GM19455 (cell line): ENCODE data around the gene NCKAP5.
"Not testable (repeated sequence)": the region's sequence is repeated elsewhere in the genome, so short reads cannot be mapped to it uniquely, and the experiment has no call there.

ENCODE experiments used
- ATAC-seq: cut with Tn5 transposase; IDR thresholded peaks from one replicate; pipeline ENCODE4 v1.9.1; 2021; ENCODE audit not compliant: unreplicated experiment

Gene NCKAP5

DNA sequence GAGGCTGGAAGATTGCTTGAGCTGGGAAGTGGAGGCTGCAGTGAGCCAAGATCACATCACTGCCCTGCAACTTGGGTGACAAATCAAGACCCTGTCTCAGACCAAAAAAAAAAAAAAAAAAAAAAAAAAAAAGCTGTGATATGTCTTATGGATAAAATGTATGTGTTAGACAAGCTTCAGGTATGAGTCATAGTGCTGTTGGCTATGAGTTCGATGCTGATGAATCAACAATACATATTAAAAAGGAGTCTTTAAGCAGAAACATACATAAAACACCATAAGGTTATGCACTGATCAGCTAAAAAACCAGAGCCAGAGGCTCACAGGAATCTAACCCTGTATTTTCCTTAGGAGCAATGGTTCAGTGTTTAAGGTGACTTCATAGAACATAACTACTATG is 332.3 kb downstream of the NCKAP5 start:
- ATAC-seq, result no peak

DNA sequence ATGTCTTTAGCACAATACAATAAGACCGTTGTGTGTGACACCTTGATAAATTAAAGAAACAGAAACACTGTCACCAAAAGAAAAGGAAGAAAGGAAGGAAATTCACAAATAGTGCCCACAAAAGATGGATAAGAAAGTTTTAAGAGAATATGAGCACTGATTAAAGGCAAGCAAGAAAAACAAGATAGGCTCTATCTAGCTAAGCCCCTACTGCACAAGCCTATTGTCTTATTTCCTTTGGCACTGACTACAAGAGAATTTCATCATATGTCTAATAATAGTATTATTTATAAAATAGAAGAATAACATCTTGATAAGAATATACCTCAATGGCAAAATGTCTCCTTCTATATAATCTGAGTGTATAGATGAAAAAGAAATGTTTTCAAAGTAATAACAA is 335.7 kb downstream of the NCKAP5 start:
- ATAC-seq, result no peak

DNA sequence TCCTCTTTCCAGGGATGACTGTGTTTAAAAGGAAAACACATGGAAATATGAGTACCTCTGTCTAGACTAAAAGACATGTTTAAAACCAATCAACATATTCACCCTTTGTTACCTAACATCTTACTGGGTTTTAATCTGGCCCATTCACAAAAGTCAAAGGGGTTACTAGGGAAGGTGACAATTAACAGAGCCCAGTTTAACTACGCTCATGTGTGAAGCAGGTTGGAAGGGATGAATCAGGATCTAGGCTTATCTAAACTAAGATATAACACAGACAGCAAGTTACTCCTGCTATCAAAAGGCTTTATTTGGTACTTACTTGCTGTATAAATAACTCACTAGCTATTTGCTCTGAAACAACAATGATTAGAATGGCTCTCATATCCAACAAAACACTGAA is 337.0 kb downstream of the NCKAP5 start:
- ATAC-seq, result no peak

DNA sequence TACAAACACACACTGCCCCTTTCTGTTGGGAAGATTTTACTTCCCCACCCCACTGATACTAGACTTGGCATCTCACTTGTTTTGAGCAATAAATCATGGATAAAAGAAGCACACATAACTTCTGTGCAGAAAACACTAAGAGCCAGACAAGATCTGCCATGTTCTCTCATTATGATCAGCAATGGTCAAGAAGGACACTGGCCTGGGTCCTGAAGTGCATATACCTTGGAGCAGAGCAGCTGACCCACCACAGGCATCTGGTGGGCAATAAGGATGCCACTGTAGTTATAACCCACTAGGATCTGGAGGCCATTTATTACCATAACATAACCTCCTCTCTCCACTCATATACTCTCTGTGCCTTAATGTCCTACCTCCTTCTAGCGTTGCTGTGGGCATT is 338.3 kb downstream of the NCKAP5 start:
- no peak for ATAC-seq

DNA sequence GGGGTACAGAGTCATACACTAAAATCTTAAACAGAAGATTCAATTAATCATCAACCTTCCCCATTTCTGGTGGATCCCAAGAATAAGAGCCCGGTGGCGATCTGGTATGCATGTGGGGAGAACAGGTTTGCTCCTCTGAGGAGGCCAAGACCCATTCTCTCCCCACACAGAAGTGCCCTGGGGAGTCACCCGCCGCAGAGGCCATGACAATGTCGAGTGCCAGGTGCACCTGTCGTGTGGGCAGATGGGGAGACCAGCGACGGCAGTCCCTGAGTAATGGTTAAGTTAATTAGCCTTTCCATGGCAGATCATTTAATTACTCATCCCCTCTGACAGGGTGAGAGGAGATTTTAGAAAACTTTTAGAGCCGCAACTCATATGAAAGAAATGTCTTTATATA is 345.0 kb downstream of the NCKAP5 start:
- ATAC-seq, result no peak

DNA sequence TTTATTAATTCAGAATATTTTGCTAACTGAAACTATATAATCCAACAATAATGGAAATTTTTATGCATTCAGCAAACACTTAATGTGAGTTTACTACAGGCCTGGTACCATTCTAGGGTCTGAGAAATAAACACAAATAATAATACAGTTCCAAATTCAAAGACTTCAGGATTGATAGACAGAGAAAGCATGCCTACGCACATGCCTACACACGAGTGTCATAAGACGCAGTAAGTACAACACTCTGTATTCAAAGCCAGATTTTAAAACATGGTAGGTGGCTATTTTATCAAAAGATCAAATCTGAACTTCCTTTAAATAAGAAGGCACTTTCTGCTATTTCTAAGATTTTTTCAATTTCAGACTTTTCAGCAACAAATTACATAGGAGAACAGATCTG is 346.9 kb downstream of the NCKAP5 start:
- no peak for ATAC-seq

DNA sequence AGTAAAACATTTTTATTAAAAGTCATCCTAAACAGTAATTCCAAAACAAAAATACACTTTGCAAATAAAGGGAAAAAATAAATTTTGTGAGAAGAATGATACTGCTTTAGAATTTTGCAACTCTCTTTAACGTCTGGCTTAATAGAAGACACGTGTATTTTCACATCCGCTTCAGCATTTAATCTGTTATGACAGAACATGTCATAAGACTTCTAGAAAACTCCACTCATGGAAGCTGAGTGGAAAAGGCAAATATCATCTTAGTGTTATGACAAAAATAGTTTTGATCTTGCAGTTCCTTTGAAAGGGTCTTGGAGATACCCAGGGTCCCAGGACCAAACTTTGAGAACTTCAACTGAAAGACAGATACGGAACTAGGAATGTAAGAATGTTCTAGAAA is 350.1 kb downstream of the NCKAP5 start:
- ATAC-seq, result no peak

DNA sequence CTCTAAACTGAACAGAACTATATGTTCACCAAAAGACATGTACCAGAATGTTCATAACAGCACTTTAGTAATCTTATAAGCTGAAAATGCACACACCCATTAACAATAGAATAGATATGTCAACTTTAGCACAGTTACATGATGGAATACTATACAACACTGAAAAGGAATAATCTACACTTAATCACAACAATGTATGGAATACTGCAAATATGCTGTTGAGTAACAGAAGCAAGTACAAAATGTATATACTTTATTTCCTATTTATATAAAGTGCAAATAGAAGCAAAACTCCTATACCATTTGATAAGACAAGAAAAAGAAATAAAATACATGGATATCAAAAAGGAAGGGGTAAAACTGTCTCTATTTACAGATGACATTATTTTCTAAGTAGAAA is 352.8 kb downstream of the NCKAP5 start:
- no peak for ATAC-seq

DNA sequence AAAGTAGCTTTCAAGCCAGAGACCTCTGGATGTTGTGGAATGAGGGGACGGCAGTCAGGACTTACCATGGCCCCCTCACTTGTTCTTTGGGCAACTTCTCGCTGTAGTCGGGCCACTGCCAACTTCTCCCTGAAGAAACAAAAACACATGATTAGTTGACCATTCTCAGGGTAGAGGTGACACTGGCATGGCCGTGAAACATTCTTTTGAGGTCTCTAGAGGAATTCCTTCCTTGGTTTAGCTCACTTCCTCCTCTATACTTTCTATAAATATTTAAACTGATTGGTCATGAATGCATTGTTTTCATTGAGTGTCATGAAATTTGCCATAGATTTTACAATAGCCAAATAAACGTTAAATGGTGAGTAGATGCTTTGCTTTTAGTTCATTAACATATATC is 354.6 kb downstream of the NCKAP5 start:
- ATAC-seq, result no peak

DNA sequence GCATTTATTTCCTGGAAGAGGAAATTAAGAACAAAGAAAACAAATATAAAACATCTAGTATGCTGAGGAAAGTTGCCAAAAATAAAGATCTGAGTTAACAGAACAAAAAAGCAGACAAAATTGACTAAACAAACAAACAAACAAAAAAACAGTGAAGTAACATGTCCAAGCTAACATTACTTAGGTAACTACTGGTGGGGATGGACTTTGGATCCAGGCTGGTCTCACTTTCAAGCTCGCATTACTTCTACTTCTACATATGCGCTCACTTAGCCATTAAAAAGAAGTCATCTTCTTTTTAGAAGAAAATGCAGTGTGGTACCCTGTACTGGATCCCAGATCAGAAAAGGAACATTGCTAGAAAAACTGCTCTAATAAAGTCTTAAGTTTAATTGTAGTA is 358.9 kb downstream of the NCKAP5 start:
- ATAC-seq, result no peak

DNA sequence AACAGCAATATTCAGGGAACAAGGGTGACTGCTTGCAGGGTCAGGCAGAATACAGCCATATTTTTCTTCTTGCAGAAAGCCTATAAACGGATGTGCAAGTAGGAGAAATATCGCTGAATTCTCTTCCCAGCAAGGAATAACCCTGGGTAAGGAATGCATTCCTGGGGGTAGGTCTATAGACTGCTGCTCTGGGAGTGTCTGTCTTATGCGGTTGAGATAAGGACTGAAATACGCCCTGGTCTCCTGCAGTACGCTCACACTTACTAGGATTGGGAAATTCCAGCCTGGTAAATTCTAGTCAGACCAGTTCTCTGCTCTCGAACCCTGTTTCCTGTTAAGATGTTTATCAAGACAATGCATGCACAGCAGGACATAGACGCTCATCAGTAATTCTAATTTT is 361.6 kb downstream of the NCKAP5 start:
- not testable (repeated sequence) for ATAC-seq

DNA sequence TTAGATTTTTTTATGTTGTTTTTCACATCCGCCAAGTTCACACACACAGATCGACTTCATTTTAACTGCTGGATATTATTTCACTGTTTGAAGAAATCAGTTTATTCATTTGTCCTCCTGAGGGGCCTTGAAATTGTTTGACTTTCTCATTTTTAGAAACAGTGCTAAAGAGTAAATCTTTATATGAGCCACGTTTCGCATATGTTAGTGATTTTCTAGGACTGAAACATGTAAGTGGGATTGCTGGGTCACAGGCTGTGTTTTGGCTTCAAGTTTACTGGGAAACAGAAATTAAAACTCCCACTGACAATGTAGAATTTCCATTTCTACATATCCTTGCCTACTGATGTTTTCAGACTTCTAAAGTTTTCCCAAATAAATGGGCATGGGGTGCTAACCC is 363.8 kb downstream of the NCKAP5 start:
- ATAC-seq, result no peak

DNA sequence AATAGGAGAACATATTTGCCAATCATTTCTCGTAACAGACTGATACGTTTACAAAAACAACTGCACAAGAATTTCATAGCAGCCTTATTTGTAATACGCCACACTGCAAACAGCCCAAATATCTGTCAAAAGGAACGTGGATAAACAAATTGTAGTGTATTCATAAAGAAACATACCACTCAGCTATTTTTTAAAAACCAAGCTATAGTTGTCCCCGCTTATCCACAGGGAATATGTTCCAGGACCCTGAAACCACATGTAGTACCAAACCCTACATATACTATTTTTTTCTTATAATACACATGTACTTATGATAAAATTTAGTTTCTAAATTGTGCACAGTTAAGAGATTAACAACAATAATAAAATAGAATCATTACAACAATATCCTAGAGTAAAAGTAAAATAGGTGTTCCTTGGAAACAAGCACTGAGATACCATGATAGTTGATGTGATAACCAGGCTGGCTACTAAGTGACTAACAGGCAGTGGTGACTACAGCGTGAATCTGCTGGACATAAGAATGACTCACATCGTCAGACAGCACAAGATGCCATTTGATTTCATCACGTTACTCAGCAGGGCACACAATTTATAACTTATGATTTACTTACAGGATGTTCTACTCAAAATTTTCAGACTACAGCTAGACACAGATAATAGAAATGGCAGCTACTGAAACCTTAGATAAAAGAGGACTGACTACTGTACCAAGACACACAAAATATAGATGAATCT is 367.4 kb downstream of the NCKAP5 start:
- no peak for ATAC-seq

DNA sequence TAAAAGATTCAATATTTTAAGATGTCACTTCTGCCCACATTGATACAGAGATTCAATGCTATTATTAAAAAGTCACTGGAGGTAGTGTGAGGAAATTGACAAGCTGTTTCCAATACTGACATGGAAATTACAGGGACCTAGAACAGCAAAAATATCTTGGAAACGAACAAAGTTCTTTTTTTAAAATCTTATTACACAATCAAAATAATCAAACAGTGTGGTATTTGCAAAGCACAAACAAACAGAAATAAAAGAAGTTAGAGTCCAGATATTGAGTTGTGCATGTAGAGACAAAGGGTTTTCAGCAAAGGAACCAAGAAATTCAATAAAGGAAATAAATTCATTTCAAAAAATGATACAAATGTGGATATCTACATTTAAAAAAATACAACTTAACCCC is 369.6 kb downstream of the NCKAP5 start:
- ATAC-seq, result no peak

DNA sequence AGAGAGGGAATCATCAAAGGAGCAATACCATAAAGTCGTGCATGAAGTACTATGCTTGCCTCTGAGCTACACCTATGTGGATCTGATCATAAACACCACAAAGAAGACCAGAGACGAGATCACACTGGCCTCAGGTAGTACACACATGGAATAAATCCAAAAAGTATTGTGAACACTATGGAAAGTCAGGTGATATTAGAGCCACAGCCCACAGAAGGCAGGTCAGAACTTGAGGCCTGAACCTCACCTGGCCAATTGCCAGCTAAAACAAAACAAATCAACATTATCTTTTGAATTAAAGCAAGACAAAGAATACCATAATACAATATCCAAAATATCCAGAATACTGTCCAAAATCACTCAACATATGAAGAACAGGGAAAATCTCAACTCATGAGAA is 371.1 kb downstream of the NCKAP5 start:
- ATAC-seq, result no peak

DNA sequence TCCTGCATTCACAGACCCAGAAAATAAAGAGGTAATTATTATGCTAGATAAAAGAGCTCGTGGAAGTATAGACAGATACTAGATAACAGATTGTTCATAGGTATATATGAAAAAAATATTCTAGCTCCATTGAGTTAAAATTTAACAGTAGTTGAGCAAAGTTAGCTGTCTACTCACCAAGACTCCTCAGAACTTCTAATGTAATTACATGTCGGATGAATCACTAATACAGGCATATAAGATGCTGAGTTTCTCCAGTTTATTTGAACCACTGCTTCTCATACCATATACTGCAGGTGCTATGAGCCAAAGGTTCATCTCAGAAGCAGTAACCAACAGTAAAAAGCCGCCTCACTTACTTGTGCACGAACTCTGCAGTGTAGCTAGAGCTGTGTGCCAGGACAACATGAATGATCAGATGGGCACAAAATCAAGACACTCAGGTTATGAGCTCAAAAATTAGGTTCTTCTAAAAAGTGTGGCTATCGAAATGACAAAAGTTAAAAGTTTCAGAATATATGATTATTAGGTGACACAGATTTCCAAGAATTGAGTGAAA is 373.4 kb downstream of the NCKAP5 start:
- ATAC-seq, result no peak

DNA sequence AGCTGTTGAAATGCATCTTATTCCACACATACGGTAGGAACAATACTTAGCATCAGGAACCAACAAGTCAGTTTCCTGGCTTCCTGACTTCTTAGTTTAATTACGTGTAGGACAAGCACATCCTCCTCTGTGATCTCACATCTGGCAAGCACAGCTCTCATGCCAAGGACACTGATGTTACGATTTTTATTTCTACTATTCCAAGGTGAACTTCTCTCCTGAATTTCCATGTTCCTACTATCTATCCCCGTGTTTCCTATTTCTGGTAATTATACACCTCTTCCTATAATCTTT is 374.0 kb downstream of the NCKAP5 start:
- ATAC-seq, result no peak

DNA sequence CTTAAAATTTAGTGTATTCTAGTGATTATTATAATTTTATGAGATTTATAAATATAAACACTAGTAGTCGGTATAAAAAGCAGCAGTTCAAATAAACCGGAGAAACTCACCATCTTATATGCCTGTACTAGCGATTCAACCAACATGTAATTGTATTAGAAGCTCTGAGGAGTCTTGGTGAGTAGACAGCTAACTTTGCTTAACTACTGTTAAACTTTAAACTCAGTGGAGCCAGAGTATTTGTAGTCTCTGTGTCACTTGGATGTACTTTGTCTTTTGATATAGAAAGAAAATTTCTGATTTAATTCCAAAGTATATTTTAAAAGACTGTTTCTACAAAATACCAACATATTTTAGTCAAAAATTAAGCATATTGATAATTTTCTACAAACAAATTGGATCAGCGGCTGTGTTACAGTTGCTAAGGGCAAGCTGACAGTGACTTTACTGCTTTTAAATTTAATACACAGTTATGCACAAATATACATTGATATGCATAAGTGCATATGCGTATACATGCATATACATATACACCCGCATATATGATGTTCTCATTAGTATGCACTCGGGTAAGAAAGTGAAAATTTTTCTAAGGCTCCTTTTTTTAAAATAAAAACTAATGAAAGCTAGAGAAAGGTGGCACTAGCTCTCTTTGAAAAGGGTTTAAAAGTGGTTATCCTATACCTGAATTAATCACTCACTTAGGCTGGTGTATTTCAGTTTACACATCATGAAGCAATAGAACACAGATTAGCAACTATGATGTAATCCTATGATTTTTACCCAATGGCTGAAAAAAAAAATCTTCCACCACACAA is 374.5 kb downstream of the NCKAP5 start:
- ATAC-seq, result no peak

DNA sequence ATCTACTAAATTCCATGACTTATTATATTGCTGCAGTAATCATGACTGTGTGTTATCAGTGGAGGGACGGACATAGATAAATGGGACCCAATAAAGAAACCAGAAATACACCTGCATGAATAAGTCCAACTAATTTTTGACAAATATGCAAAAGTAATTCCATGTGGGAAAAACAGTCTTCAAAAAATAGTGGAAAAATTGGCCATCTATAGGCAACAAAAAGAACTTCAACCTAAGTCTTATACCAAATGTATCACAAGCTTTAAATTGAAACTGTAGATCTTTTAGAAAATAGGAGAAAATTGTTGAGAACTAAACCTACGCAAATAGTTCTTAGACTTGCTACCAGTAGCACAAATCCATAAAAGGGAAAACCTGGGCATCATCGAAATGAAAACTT is 376.2 kb downstream of the NCKAP5 start:
- ATAC-seq, result no peak

DNA sequence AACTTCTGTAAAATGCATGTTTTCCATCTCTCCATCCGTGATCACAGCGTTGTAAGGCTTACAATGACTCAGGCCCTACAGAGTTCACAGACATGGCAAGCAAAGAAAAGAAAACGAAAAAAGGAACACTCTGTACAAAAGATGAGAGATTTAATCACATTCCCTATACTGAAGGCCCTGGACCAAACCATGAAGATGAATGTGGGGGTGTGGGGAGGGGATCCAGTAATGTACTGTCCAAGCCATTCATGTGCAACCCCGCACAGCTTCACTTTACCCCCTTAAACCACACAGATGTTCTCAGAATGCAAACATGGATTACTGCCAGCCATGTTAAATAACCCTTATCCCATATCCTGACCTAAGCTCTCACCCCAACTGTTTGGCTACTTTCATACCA is 391.1 kb downstream of the NCKAP5 start:
- no peak for ATAC-seq

DNA sequence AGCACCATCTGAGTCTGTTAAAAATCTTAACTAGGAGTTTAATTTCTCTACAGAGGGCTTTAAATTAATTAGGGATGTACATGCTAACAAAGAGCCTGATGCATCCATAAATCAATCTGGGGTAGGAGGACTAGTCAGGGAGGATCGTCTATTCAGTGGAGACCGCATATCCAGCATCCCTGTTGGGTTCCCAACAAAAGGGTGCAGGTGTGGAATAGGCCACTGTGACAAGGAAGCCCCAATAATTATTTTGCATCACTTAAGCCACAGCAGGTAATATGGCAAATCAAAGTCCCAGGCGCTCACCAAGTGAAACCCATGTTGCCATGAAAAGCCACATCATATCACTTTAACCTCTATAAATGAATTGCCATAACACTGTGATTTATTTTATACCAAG is 392.3 kb downstream of the NCKAP5 start:
- no peak for ATAC-seq

DNA sequence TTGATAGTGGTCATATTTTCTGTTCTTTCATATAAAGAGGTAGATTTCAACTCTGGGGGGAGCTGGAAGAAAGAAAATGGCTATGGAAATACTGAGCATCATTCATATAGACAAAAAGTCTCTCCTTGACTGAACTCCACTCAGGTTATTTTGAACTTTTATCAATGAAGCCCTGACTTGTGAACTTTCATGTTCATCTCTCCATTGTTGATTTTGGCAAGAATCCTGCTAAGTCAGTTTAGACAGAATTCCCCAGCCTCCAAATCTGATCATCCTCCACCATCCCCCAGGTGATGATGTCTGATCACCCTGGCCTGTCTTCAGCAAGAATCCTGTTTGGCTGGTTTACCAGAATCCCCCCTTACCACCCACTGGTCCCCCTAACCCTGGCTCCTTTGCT is 395.0 kb downstream of the NCKAP5 start:
- no peak for ATAC-seq
